GM12891 (cell line): ENCODE measurements around the gene GPC5.

Experiments
- POLR2A ChIP-seq: IDR thresholded peaks from 2 replicates; pipeline ENCODE4 v1.6.1; 2011; ENCODE audit warnings: low read depth, low read length, control low read depth
- POLR2AphosphoS5 ChIP-seq: IDR thresholded peaks from 2 replicates; pipeline ENCODE4 v1.6.1; 2011; ENCODE audit warnings: low read depth, low read length, control low read depth
- POU2F2 ChIP-seq: IDR thresholded peaks from 2 replicates; pipeline ENCODE4 v1.6.1; 2011; ENCODE audit warnings: low read depth, mild to moderate bottlenecking, control low read depth, low read length, moderate library complexity
- SPI1 ChIP-seq: IDR thresholded peaks from 2 replicates; pipeline ENCODE4 v1.6.1; 2011; ENCODE audit warnings: low read depth, low read length, control low read depth
- TAF1 ChIP-seq: IDR thresholded peaks from 2 replicates; pipeline ENCODE4 v1.6.1; 2011; ENCODE audit warnings: low read depth, low read length, control low read depth

GRCh38 chr13:91359631-91360030 lies 38.8 kb upstream of the GPC5 start:
- TF ChIP-seq POLR2AphosphoS5 = no peak
- no peak for TF ChIP-seq SPI1
- TF ChIP-seq POLR2A = no peak
- no peak for TF ChIP-seq TAF1
- TF ChIP-seq POU2F2 = no peak
